22Rv1 (cell line): ENCODE measurements around the gene MDFIC2.

Source experiments
- ZFX ChIP-seq: fragments of 450-650 bp; IDR thresholded peaks from 2 replicates; pipeline ENCODE4 v1.6.1; 2017; ENCODE audit warnings: antibody characterized with exemption, borderline replicate concordance
- TF ChIP-seq, protein P1 (sequence below): fragments of 450-650 bp; IDR thresholded peaks from 2 replicates; pipeline ENCODE4 v1.5.1; 2017; ENCODE audit warnings: mild to moderate bottlenecking

- TF ChIP-seq, protein P1, sequence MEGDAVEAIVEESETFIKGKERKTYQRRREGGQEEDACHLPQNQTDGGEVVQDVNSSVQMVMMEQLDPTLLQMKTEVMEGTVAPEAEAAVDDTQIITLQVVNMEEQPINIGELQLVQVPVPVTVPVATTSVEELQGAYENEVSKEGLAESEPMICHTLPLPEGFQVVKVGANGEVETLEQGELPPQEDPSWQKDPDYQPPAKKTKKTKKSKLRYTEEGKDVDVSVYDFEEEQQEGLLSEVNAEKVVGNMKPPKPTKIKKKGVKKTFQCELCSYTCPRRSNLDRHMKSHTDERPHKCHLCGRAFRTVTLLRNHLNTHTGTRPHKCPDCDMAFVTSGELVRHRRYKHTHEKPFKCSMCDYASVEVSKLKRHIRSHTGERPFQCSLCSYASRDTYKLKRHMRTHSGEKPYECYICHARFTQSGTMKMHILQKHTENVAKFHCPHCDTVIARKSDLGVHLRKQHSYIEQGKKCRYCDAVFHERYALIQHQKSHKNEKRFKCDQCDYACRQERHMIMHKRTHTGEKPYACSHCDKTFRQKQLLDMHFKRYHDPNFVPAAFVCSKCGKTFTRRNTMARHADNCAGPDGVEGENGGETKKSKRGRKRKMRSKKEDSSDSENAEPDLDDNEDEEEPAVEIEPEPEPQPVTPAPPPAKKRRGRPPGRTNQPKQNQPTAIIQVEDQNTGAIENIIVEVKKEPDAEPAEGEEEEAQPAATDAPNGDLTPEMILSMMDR = no peak
- no peak for TF ChIP-seq ZFX
These were observed 122.5 kb downstream of the MDFIC2 start for GRCh38 chr3:70189884-70190473.
